Skeletal muscle cell (primary cell): ENCODE results near the gene FGF16.
"Not testable (repeated sequence)": the region's sequence is repeated elsewhere in the genome, so short reads cannot be mapped to it uniquely, and the experiment has no call there.

ENCODE experiments used
- DNase-seq: peaks from one replicate; pipeline ENCODE4 v3.0.0-alpha.2; 2010; ENCODE audit warnings: low read depth
- H3K4me3 ChIP-seq: 2 replicates; pipeline ENCODE4 v1.5.1; 2011; ENCODE audit warnings: low read depth, mild to moderate bottlenecking, control low read depth, low read length, moderate library complexity

The FGF16 gene

DNA sequence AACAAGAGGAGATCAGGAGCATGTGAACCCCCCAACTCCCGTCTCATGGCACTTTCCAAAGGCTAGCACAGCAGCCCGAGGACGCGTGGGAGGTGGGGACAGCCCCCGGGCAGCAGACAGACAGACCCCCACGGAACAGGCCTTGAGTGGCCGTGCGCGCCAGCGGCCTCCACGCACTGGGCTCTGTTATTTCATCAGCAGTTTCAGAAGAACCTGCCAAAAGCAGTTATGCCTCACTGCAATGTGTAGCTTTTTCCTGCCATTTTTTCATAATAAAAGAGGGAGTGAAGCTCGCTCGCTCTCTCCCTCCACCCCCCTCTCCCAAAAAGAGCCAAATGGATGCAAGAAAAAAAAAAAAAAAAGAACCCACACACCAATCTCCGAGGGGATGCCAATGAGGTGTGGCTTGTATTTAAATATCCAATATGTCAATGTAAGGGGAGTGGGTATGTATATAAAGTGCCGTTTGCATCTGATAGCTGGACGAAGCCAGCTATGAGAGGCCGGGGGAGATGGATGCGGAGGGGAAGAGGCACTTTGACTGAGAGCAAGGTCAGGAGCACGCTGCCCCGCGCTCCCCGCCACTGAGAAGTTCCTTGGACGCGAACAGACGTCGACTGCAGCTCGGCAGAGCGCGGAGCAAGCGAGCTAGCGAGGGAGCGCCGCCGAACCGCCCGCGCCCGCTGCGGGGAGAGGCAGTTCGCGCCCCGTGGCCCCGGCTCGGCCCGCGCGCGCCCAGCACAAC lies at the start of gene FGF16:
Gene FGF16 (plus strand): TSS at position 482 of the 745 bp plus-strand sequence. CDS start 286 bp downstream, outside the sequence.
- peak within 1 kb of the TSS; percentile 18 for H3K4me3 ChIP-seq

DNA sequence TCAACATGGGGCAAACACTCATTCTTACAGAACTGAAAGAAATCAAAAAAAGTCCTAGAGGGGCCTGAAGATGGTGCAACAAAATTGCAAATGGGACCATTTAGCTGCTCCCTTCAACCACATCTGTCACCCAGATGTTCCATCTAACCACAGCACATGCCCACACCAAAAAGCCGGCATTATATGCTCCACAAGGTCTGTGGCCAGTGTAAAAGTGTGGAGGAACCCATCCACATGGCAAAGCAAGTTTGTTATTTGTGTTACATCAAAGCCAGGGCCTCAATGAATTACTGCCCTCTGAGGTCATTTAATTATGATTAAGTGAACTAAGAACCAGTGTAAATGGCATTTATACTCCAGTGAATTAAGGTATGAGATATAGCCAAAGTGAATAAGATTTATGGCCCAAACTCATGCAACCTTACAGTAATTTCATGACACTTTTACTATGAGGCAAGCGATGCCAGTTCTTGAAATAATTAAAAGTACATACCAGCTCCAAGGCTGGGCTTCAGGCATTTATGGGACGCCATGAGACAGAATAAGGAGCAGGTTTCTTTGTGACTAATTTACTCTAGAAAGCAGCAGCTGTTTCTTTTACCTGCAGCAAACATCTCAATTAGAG lies 48.7 kb upstream of the FGF16 start:
- H3K4me3 ChIP-seq, result no peak overlapping the region

More for the DNA sequence above, at the start of gene FGF16:
- DNase-seq, result no peak

DNA sequence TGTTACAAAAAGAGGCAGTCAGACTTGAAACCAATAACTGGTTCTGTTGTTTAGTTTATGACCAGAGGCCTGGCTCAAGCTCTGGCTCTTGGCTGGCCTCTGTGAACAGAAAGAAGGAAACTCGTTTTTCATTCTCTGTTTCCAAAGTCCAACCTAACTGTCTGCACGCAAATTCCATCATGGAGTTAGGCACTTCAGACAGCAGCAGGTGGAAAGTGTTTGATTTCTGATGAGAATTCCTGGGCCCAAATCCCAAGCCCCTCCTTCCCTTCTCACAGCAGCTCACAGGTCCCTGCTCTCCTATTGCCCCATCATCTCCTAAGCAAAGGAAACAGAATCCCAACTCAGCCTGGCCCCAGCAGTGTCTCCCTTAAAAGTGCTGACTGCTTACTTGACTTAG lies 42.8 kb upstream of the FGF16 start:
- no peak for DNase-seq
- H3K4me3 ChIP-seq, result no peak overlapping the region

More for the DNA sequence above, 48.7 kb upstream of the FGF16 start:
- no peak for DNase-seq

DNA sequence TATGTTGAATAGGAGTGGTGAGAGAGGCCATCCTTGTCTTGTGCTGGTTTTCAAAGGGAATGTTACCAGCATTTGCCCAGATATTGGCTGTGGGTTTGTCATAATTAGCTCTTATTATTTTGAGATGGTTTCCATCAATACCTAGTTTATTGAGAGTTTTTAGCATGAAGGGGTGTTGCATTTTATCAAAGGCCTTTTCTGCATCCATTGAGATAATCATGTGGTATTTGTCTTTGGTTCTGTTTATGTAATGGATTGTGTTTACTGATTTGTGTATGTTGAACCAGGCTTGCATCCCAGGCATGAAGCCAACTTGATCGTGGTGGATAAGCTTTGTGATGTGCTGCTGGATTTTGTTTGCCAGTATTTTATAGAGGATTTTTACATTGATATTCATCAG lies 39.4 kb upstream of the FGF16 start:
- H3K4me3 ChIP-seq, DNase-seq: not testable (repeated sequence)

DNA sequence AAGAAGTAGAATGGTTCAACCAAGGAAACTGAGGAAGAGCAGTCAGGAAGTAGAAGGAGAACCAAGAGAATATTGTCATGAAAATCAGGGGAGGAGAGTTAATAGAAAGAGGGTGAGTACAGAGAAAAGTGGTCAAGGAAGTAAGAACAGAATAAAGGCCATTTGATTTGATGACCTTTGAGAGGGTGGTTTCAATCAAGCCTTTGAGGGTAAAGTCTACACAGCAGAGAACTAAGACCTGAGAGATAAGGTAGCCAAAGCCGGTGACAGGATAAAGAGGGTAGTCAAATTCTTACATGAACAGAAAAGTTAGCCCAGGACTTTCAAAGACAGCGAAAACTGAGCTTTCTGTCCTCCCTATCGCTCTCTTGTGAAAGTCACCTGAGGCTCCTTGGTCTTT lies 34.6 kb upstream of the FGF16 start:
- no peak overlapping the region for H3K4me3 ChIP-seq
- no peak for DNase-seq

DNA sequence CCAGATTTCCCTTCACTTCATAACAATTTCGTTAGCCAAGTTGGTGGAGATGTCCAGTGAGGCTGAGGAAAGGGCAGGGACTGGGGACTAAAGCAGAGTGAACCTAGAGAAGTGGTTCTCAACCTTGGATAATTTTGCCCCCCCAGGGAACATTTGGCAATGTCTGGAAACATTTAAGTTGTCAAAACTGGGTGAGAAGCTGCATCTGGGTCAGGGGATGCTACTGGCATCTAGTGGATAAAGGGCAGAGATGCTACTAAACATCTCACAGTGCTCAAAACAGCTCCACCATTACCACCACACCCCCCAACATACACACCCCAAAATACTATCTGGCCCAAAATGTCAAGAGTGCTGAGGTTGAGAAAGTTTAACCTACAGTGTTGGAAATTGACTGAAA lies 32.0 kb upstream of the FGF16 start:
- DNase-seq, result no peak

DNA sequence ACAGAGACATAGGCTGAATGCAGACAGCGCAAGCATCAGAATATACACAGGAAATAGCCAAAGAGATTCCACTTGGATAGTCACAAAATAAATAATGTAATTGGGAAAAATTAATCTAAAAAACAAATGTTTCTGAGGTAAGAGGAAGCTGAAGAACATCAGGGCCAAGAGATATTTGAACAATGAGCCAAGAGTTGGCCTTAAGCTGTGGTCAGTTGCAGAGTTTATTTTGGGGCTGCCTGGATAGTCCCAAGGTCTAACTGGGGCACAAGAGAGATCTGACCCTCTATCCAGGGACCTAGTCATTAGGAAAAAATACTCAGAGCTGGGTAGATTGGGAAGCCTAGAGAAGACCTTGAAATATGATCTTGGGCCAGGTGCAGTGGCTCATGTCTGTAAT lies 31.3 kb upstream of the FGF16 start:
- H3K4me3 ChIP-seq, result no peak overlapping the region
- DNase-seq, result no peak

More for the DNA sequence above, 32.0 kb upstream of the FGF16 start:
- H3K4me3 ChIP-seq, result no peak overlapping the region

DNA sequence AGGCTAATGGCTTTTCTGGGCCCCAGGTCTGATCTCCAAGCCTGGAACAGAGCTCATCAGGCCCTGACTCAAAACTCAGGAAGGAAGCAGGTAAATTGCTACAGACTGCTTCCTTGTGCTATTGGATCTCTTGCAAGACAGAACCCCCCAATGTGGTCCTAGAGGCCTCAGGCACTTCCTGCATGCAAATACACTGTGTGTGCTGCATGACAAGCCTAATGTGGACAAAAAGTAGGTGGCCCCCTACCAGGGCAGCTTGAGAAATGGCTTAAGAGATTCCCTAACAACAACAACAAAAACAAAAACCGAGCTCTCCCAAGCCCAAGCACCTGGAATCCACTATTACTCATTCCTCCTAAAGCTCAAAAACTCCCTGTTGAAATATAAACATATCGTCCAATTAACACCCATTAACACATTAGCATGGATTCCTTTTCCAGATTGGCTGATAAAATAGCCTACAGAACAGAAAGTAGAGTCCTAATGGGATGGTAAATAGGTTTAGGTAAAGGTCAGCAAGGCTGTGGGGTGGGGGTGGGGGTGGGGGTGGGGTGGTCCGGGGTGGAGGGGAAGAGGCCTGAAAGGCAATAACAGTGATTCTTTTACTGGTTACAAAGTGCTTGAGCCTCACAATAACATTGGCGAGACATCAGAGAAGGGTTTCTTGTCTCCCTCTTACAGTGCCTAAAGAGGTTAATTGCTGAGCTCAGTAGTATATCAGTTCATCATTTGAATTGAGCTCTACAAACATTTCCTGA lies 24.1 kb upstream of the FGF16 start:
- no peak for DNase-seq
- no peak overlapping the region for H3K4me3 ChIP-seq

DNA sequence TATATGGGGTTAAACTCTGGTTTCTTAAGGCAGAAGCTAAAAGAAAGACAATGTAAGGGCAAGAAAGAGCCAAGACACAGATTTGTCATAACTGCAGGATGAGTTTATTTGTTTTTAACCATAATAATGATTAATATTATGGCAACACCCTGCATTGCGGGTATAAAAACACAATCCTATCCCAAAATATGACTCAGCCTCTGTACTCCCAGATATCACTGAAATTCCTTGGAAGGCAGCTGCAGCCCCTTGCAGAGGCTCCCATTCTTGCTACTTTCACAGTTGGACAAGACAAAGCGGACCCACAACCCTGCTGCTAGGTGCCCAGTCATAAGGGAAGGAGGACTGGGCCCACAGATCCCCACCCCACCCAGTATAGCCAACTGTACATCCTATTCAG lies 20.4 kb upstream of the FGF16 start:
- H3K4me3 ChIP-seq, result no peak overlapping the region
- no peak for DNase-seq

DNA sequence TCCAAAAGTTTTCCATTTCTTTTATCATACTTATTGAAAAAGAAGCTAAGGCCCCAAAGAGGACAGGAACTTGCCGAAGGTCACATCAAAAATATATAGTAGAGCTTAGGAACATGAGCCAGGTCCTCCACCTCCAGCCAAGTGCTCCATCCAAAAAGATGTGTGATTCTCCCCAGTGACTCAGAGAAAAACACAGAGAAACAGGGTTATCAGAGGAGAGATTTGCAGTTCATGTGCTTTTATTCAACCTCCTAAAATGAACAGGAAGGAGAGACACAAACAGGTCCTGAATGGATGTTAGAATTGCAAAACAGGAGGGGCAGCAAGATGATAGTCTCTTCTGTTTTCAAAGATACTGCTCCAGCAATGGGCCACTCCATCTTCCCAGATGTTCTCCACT lies 19.6 kb upstream of the FGF16 start:
- H3K4me3 ChIP-seq, result no peak overlapping the region
- DNase-seq, result no peak

DNA sequence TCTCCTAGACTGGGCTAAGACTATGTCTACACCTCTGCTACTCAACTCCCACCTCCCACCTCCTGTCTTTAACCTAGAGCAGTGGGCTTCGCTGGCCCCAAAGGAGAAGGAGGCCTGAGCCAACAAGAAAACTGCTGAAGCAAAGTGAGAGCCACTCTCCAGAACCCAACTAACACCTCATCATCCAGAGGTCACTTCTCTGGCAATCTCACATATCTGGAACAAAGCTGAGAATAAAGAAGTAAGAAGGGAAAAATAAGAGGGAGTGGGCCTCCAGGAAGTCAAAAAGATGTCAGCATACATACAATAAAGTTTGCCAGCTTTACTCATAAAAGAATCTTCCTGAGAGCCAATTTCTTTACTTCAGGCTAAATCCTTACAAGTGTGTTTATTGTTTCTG lies 18.6 kb upstream of the FGF16 start:
- no peak for DNase-seq
- H3K4me3 ChIP-seq, result no peak overlapping the region

DNA sequence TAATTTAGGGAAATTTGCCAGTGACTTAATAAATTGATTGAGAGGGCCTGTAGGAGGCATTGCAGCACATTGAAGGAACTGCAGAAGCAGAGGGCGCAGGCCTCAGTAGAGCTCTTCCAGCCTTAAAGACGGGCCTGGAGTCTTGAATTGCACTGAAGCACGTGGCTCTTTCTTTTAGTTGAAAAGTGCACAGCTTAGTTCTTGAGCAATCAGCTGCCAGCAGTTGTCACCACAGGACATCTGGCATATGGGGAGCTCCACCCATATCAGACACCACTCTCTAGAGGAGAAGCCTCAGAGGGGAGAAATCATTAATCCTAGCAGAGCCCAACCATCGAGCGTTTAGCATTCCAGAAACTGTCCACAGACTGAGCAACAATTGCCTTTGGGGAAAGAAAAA lies 16.0 kb upstream of the FGF16 start:
- H3K4me3 ChIP-seq, result no peak overlapping the region
- DNase-seq, result peak; percentile 45

DNA sequence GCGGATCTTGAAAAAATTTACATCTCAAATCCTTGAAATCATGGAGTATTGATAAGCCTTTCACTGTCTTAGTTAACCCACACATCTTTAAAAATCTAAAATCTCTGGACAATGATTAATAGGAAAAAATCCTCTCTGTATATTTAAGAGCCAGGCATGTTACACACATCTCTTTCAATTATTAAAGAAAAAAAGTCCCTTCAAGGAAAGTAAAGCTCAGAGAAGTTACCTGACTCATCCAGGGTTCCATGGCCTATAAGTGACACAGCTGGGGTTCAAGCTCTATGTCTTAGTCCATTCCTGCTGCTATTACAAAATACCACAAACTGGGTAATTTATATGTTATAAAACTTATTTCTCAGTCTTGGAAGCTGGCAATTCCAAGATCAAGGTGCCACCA lies 14.2 kb upstream of the FGF16 start:
- H3K4me3 ChIP-seq, result no peak overlapping the region
- DNase-seq, result no peak

DNA sequence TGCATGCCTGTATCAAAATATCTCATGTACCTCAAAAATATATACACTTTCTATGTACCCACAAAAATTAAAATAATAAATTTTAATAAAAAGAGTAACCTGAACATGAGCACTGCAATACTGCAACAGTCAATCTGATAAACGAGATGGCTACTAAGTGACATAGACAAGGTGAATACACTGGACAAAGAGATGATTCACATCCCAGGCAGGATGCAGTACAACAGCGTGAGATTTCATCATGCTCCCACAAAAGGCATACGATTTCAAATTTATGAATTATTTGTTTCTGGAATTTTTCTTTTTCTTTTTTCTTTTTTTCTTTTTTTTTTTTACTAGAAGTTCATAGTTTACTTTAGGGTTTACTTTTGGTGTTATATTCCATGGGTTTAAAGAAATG lies 12.2 kb upstream of the FGF16 start:
- H3K4me3 ChIP-seq, result no peak overlapping the region
- no peak for DNase-seq

DNA sequence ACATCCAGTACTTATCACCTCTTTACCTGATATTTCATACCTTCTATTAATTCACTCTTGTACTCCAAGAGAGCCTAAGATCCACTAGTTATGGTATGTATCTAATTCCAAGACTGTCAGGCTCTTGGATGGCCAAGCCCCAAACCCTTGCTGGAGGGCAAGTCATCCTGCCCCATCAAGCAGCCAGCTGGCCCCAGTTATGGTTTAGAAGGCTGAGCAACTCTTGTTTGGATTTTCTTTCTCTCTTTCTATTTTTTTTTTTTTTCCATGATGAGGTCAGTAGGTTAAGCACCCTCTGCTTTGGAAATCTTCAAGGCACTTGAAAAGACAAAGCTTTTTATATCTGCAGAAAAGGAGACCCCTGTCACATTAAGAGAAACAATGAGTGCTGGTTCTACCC lies 10.9 kb upstream of the FGF16 start:
- DNase-seq, result no peak
- H3K4me3 ChIP-seq, result no peak overlapping the region

DNA sequence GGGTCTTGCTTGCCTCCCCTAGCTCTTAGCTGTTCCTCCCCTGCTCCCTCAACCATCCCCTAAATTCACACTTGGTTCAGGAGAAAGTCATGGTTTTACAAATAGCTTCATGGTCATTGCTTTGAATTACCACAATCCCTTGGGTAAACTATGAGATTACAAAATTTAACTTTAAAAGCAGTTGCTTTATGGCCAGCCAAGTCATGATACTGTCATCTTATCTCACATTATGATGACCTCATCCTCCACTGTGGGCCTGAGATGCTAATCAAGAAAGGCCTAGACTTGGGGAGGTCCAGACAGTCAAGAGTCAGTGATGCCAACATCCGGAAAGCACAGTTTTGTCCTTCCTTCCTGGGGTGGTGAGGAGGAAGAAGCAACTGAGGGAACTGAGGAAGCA lies 10.5 kb upstream of the FGF16 start:
- DNase-seq, result no peak
- no peak overlapping the region for H3K4me3 ChIP-seq

DNA sequence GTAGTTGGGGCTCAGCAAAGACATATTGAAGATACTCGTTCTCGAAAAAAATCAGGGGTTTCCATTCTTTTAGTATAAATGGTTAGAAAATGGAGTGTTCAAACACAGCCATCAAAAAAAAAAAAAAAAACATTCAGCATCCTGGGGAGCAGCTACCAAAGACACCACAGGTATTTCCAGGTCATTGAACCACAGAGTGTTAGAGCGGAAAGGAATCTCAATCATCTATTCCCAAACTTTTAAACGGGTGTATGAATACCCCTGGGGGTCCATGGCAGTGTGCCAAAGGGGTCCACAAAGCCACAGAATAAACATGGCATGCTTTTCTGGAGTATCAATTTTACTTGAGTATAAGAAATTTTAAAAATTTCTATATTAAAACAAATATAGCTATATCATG lies 6.9 kb upstream of the FGF16 start:
- no peak for DNase-seq
- no peak overlapping the region for H3K4me3 ChIP-seq

DNA sequence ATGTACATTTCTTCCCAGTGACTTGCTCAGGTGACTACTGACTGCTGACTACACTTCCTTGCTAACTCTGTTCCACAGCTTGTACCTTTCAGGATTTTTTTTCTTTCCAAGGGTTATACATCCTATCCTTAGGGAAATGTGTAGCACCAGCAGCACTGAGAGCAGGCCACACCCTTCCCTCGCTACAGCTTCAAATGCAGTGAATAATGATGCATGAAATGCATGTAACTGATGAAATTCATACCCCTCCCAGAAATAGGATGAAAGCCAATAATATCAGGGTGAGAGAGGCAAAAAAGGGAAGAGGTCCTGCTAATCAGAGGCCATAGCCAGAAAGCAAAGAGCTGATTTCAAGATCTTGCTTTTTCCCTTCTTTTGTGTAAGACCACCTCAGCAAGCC lies 6.2 kb upstream of the FGF16 start:
- DNase-seq, result no peak
- H3K4me3 ChIP-seq, result no peak overlapping the region

DNA sequence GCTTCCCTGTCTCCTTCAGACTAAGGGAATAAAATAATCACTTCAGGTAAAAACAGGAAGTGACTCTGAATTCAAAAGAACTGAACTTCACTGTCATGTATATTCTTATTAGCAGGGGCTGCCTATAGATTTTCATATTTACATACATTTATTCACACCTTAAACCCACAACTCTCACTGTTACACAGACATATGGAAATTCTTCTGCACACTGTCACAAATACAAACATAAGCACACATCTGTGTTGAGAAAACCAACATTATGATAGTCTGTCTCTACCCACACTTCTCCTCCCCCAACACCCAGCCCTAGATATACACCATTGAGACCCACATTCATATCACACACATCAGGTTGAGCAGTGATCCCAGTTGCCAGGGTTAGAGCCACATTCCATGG lies 5.7 kb upstream of the FGF16 start:
- H3K4me3 ChIP-seq, result no peak overlapping the region
- DNase-seq, result no peak

DNA sequence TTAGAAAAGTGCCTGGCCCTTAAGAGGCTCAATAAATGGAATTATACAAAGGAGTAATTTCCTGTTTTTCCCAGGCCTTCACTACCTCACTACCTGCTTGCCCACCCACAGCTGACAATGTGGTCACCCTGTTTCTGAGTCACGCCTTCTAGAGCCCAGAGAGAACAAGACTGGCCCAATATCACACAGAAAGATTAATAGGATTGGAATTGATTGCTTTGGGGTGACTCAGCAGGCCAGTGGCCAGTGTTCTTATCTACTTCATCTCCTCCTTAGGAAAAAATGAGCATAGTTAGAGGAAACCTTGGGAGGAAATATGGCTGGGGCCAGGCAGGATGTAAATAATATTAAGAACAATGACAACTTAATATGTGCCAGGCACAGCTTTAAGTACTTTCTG lies 4.5 kb upstream of the FGF16 start:
- DNase-seq, result peak; percentile 50
- no peak overlapping the region for H3K4me3 ChIP-seq

DNA sequence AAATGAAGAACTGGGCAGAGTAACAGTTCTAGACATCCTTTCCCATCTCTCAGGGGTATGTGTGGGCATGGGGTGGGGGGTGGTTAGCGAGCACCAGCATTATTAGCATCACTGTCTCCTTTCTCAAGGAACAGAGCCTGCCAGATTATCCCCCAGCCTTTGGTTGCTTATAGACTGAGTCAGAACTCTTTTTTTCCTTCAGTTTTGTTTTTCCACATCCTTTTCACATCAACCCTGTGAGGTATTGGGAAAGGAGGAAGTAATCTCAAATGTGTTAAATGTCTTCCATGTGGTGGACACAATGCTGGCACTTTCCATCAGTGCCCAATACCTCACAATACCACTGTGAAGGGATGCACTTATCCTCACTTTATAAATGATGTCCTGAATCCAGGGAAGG lies 3.1 kb upstream of the FGF16 start:
- no peak overlapping the region for H3K4me3 ChIP-seq
- DNase-seq, result no peak
